ENCODE data around the gene SNX2.
A peak's percentile ranks its signal among the peaks of the same experiment; 100 is the strongest.

The SNX2 gene

GRCh38 chr5:122773619-122774018, 1.3 kb upstream of the SNX2 start:
- Histone ChIP-seq H3K4me3 (ENCODE audit: low read length) (no peak overlapping the region), H3K27me3 (replicated peaks; ENCODE audit: control insufficient read depth, insufficient read depth, low read length) (no peaks in the 10 kb centered on the region), H3K9me3 (ENCODE audit: control insufficient read depth, low read length) (no peaks in the 10 kb centered on the region), H3K4me1 (ENCODE audit: control insufficient read depth, insufficient read depth, low read length) (peaks cover 17% of the 10 kb centered on the region), H3K36me3 (ENCODE audit: control insufficient read depth, insufficient read depth, low read length, severe bottlenecking) (no peaks in the 10 kb centered on the region), H3K9ac (ENCODE audit: low read length) (no peak overlapping the region)
- no peak for DNase-seq (ENCODE audit: low read depth)

DNA sequence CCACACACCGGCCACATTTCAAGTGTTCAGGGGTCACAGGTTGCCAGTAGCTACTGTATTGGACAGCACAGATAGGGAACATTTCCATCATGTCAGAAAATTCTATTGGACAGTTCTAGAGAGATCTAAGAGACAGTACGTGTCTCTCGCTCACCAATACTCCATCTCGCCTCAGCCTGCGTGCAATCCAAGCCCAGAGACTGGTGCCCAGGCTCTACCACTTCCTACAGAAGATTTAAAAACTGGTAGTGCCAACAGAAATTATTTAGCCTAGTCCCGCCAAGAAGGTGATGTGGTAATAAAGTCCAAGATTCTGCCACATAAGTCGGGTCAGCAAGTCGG, 390 bp upstream of the SNX2 start:
- Histone ChIP-seq H3K27me3 (replicated peaks; ENCODE audit: control insufficient read depth, insufficient read depth, low read length) (no peaks in the 10 kb centered on the region), H3K4me1 (ENCODE audit: control insufficient read depth, insufficient read depth, low read length) (peaks cover 17% of the 10 kb centered on the region), H3K9ac (ENCODE audit: low read length) (peak overlapping the region; percentile 14), H3K36me3 (ENCODE audit: control insufficient read depth, insufficient read depth, low read length, severe bottlenecking) (no peaks in the 10 kb centered on the region), H3K9me3 (ENCODE audit: control insufficient read depth, low read length) (no peaks in the 10 kb centered on the region), H3K4me3 (ENCODE audit: low read length) (peak overlapping the region; percentile 78)
- DNase-seq (ENCODE audit: low read depth): no peak

- H3K4me3 ChIP-seq (ENCODE audit: low read length): peak overlapping the region; percentile 97
- H3K36me3 ChIP-seq (ENCODE audit: control insufficient read depth, insufficient read depth, low read length, severe bottlenecking): no peaks in the 10 kb centered on the region
- H3K4me1 ChIP-seq (ENCODE audit: control insufficient read depth, insufficient read depth, low read length): peaks cover 17% of the 10 kb centered on the region
- DNase-seq (ENCODE audit: low read depth): peak; percentile 63
- no peaks in the 10 kb centered on the region for H3K27me3 ChIP-seq (replicated peaks; ENCODE audit: control insufficient read depth, insufficient read depth, low read length)
- peak overlapping the region; percentile 94 for H3K9ac ChIP-seq (ENCODE audit: low read length)
- H3K9me3 ChIP-seq (ENCODE audit: control insufficient read depth, low read length): no peaks in the 10 kb centered on the region
Observed at GRCh38 chr5:122775550-122776542, 966 bp downstream of the SNX2 start.

DNA sequence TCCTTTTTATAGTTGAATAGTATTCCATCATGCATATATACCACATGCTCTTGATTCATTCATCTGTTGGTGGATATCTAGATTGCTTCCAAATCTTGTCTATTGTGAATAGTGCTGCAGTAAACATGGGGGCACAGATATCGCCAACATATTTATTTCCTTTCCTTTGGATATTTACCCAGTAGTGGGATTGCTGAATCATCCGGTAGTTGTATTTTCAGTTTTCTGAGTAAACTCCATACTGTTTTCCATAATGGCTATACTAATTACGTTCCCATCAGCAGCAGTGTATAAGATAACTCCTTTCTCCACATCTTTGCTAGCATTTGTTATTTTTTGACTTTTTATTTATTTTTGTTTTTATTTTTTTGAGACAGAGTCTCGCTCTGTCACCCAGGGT, 3.3 kb downstream of the SNX2 start:
- H3K36me3 ChIP-seq (ENCODE audit: control insufficient read depth, insufficient read depth, low read length, severe bottlenecking): no peaks in the 10 kb centered on the region
- H3K4me1 ChIP-seq (ENCODE audit: control insufficient read depth, insufficient read depth, low read length): peaks cover 17% of the 10 kb centered on the region
- no peak overlapping the region for H3K4me3 ChIP-seq (ENCODE audit: low read length)
- no peaks in the 10 kb centered on the region for H3K27me3 ChIP-seq (replicated peaks; ENCODE audit: control insufficient read depth, insufficient read depth, low read length)
- H3K9me3 ChIP-seq (ENCODE audit: control insufficient read depth, low read length): no peaks in the 10 kb centered on the region
- DNase-seq (ENCODE audit: low read depth): no peak
- no peak overlapping the region for H3K9ac ChIP-seq (ENCODE audit: low read length)

DNA sequence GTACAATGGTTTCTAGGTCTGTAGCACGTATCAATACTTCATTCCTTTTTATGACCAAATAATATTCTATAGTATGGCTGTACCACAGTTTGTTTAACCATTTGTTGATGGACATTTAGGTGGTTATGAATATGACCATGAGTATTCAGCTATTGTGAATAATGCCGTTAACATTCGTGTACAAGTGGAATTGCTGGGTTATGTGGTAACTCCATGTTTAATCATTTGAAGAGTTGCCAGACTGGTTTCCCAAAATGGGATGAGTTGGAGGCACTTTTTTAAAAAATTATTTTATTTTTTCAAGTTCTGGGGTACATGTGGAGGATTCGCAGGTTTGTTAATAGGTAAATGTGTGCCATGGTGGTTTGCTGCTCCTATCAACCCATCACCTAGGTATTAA, 4.6 kb downstream of the SNX2 start:
- DNase-seq (ENCODE audit: low read depth): no peak
- H3K4me3 ChIP-seq (ENCODE audit: low read length): no peak overlapping the region
- no peak overlapping the region for H3K9ac ChIP-seq (ENCODE audit: low read length)
- H3K27me3 ChIP-seq (replicated peaks; ENCODE audit: control insufficient read depth, insufficient read depth, low read length): no peaks in the 10 kb centered on the region
- H3K36me3 ChIP-seq (ENCODE audit: control insufficient read depth, insufficient read depth, low read length, severe bottlenecking): no peaks in the 10 kb centered on the region
- no peaks in the 10 kb centered on the region for H3K9me3 ChIP-seq (ENCODE audit: control insufficient read depth, low read length)
- H3K4me1 ChIP-seq (ENCODE audit: control insufficient read depth, insufficient read depth, low read length): peaks cover 17% of the 10 kb centered on the region

DNA sequence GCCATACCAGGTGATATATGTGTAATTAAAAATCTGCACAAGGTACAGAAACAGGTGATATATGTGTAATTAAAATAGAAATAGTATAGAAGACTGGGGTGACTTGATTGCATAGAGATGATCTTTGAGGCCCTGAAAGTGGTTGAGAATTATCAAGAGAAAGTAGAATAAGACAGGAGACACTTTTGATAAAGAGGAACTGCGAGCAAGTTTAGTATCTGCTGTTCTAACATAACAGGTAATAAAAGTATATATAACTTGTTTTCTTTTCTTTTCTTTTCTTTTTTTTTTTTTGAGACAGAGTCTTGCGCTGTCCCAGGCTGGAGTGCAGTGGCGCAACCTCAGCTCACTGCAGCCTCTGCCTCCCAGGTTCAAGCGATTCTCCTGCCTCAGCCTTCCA, 5.4 kb downstream of the SNX2 start:
- Histone ChIP-seq H3K36me3 (ENCODE audit: control insufficient read depth, insufficient read depth, low read length, severe bottlenecking) (no peaks in the 10 kb centered on the region), H3K9ac (ENCODE audit: low read length) (no peak overlapping the region), H3K4me3 (ENCODE audit: low read length) (no peak overlapping the region), H3K9me3 (ENCODE audit: control insufficient read depth, low read length) (peaks cover under 1% of the 10 kb centered on the region), H3K4me1 (ENCODE audit: control insufficient read depth, insufficient read depth, low read length) (peaks cover 17% of the 10 kb centered on the region), H3K27me3 (replicated peaks; ENCODE audit: control insufficient read depth, insufficient read depth, low read length) (no peaks in the 10 kb centered on the region)
- no peak for DNase-seq (ENCODE audit: low read depth)

GRCh38 chr5:122781465-122781864, 6.6 kb downstream of the SNX2 start:
- no peaks in the 10 kb centered on the region for H3K27me3 ChIP-seq (replicated peaks; ENCODE audit: control insufficient read depth, insufficient read depth, low read length)
- no peak overlapping the region for H3K9ac ChIP-seq (ENCODE audit: low read length)
- peaks cover 8% of the 10 kb centered on the region for H3K9me3 ChIP-seq (ENCODE audit: control insufficient read depth, low read length)
- no peak overlapping the region for H3K4me3 ChIP-seq (ENCODE audit: low read length)
- no peak for DNase-seq (ENCODE audit: low read depth)
- H3K36me3 ChIP-seq (ENCODE audit: control insufficient read depth, insufficient read depth, low read length, severe bottlenecking): no peaks in the 10 kb centered on the region
- H3K4me1 ChIP-seq (ENCODE audit: control insufficient read depth, insufficient read depth, low read length): peaks cover 10% of the 10 kb centered on the region

- Histone ChIP-seq H3K4me1 (ENCODE audit: control insufficient read depth, insufficient read depth, low read length) (no peaks in the 10 kb centered on the region), H3K4me3 (ENCODE audit: low read length) (no peak overlapping the region), H3K9ac (ENCODE audit: low read length) (no peak overlapping the region), H3K9me3 (ENCODE audit: control insufficient read depth, low read length) (peaks cover 8% of the 10 kb centered on the region), H3K27me3 (replicated peaks; ENCODE audit: control insufficient read depth, insufficient read depth, low read length) (no peaks in the 10 kb centered on the region), H3K36me3 (ENCODE audit: control insufficient read depth, insufficient read depth, low read length, severe bottlenecking) (no peaks in the 10 kb centered on the region)
- no peak for DNase-seq (ENCODE audit: low read depth)
Observed at GRCh38 chr5:122785294-122785693, 10.4 kb downstream of the SNX2 start.

DNA sequence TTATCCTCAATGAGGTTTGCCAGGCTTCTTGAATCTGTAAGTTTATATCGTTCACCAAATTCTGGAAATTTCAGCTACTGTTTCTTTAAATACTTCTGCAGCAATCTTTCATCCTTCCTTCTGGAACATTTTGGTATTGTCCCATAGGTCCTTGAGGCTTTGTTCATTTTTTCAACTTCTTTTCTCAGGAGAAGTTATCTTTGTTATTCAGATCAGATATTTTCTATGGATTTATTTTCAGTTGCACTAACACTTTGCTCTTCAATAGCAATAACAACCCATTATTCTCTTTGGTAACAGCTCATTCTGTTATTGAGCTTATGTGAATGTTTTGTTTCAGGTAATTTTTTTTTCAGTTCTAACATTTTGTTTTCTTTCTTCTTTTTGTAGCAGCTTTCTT, 13.5 kb downstream of the SNX2 start:
- no peaks in the 10 kb centered on the region for H3K27me3 ChIP-seq (replicated peaks; ENCODE audit: control insufficient read depth, insufficient read depth, low read length)
- no peaks in the 10 kb centered on the region for H3K4me1 ChIP-seq (ENCODE audit: control insufficient read depth, insufficient read depth, low read length)
- H3K9ac ChIP-seq (ENCODE audit: low read length): no peak overlapping the region
- H3K9me3 ChIP-seq (ENCODE audit: control insufficient read depth, low read length): peaks cover 8% of the 10 kb centered on the region
- no peak for DNase-seq (ENCODE audit: low read depth)
- H3K4me3 ChIP-seq (ENCODE audit: low read length): no peak overlapping the region
- H3K36me3 ChIP-seq (ENCODE audit: control insufficient read depth, insufficient read depth, low read length, severe bottlenecking): no peaks in the 10 kb centered on the region

DNA sequence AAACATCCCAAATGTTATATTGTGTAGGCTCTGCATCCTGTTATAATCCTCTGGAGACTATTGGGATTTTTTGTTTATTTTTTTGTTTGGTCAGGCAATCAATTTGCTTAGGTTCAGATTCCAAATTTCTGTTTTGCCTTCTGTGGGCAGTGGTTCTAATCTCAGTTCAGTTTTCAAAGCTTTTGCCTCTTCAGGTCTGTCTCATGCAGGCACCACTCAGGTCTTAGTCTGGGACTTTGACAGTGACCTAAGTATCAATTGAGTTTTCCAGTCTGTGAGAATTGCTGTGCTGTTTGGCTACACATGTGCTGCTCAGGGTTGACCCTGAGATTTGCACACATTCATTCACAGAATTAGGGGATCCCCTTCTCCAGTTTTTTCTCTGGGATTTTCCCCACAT, 14.1 kb downstream of the SNX2 start:
- Histone ChIP-seq H3K27me3 (replicated peaks; ENCODE audit: control insufficient read depth, insufficient read depth, low read length) (no peaks in the 10 kb centered on the region), H3K4me3 (ENCODE audit: low read length) (no peak overlapping the region), H3K4me1 (ENCODE audit: control insufficient read depth, insufficient read depth, low read length) (no peaks in the 10 kb centered on the region), H3K9me3 (ENCODE audit: control insufficient read depth, low read length) (peaks cover 8% of the 10 kb centered on the region), H3K9ac (ENCODE audit: low read length) (no peak overlapping the region), H3K36me3 (ENCODE audit: control insufficient read depth, insufficient read depth, low read length, severe bottlenecking) (no peaks in the 10 kb centered on the region)
- DNase-seq (ENCODE audit: low read depth): no peak

GRCh38 chr5:122789461-122790171, 14.7 kb downstream of the SNX2 start:
- Histone ChIP-seq H3K36me3 (ENCODE audit: control insufficient read depth, insufficient read depth, low read length, severe bottlenecking) (no peaks in the 10 kb centered on the region), H3K4me1 (ENCODE audit: control insufficient read depth, insufficient read depth, low read length) (no peaks in the 10 kb centered on the region), H3K9me3 (ENCODE audit: control insufficient read depth, low read length) (peaks cover 8% of the 10 kb centered on the region), H3K27me3 (replicated peaks; ENCODE audit: control insufficient read depth, insufficient read depth, low read length) (no peaks in the 10 kb centered on the region), H3K9ac (ENCODE audit: low read length) (no peak overlapping the region), H3K4me3 (ENCODE audit: low read length) (no peak overlapping the region)
- DNase-seq (ENCODE audit: low read depth): no peak

All from adipocyte (in vitro differentiated cells).